ENCODE data around the gene MRPL41.

DNA sequence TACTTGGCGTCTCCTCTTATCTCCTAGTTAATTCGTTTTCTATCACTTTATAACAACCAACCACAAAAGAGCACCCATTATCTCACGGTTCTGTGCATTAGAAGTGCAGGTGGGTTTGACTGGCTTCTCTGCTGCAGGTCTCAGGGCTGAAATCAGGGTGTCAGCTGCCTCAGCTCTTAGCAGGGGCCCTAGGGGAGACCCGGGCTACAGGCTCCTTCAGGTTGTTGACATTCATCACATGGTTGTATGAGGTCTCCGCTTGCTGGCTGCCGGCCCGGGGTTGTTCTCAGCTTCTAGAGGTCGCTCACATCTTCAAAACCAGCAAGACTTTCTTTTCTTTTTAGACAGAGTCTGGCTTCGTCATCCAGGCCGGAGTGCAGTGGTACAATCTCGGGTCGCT lies 41.5 kb downstream of the MRPL41 start:
- TF ChIP-seq ZNF354B (CRISPR knock-in tag; IDR thresholded peaks at IDR 0.05) (no peak), MYC (CRISPR knock-in tag; IDR thresholded peaks at IDR 0.05; ENCODE audit: borderline replicate concordance) (no peak), JUNB (CRISPR knock-in tag; IDR thresholded peaks at IDR 0.05; ENCODE audit: borderline replicate concordance) (no peak), CREB1 (IDR thresholded peaks at IDR 0.05) (no peak), CREB1 (CRISPR knock-in tag; IDR thresholded peaks at IDR 0.05) (no peak), KLF6 (CRISPR knock-in tag; IDR thresholded peaks at IDR 0.05) (no peak), CHCHD3 (CRISPR knock-in tag; IDR thresholded peaks at IDR 0.05) (no peak), JUN (CRISPR knock-in tag; IDR thresholded peaks at IDR 0.05) (no peak), CEBPB (IDR thresholded peaks at IDR 0.05; ENCODE audit: borderline replicate concordance, low read depth, low read length) (no peak), SSRP1 (CRISPR knock-in tag; IDR thresholded peaks at IDR 0.05) (no peak), MLXIP (CRISPR knock-in tag; IDR thresholded peaks at IDR 0.05; ENCODE audit: borderline replicate concordance) (no peak), YY1 (IDR thresholded peaks at IDR 0.05; ENCODE audit: insufficient read depth, insufficient replicate concordance, low read depth, low read length) (no peak), ZNF256 (CRISPR knock-in tag; conservative IDR thresholded peaks at IDR 0.05) (no peak)
- TF ChIP-seq, protein P1, sequence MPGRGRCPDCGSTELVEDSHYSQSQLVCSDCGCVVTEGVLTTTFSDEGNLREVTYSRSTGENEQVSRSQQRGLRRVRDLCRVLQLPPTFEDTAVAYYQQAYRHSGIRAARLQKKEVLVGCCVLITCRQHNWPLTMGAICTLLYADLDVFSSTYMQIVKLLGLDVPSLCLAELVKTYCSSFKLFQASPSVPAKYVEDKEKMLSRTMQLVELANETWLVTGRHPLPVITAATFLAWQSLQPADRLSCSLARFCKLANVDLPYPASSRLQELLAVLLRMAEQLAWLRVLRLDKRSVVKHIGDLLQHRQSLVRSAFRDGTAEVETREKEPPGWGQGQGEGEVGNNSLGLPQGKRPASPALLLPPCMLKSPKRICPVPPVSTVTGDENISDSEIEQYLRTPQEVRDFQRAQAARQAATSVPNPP (CRISPR knock-in tag; IDR thresholded peaks at IDR 0.05): no peak
- TF ChIP-seq, protein P2, sequence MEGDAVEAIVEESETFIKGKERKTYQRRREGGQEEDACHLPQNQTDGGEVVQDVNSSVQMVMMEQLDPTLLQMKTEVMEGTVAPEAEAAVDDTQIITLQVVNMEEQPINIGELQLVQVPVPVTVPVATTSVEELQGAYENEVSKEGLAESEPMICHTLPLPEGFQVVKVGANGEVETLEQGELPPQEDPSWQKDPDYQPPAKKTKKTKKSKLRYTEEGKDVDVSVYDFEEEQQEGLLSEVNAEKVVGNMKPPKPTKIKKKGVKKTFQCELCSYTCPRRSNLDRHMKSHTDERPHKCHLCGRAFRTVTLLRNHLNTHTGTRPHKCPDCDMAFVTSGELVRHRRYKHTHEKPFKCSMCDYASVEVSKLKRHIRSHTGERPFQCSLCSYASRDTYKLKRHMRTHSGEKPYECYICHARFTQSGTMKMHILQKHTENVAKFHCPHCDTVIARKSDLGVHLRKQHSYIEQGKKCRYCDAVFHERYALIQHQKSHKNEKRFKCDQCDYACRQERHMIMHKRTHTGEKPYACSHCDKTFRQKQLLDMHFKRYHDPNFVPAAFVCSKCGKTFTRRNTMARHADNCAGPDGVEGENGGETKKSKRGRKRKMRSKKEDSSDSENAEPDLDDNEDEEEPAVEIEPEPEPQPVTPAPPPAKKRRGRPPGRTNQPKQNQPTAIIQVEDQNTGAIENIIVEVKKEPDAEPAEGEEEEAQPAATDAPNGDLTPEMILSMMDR (CRISPR knock-in tag; IDR thresholded peaks at IDR 0.05): no peak

Data from HepG2 (cell line).